ENCODE measurements around the gene ANTKMT. TPM values are rescaled to one million over a fixed set of nuclear protein-coding genes. Genes with fewer than 3 reads are reported as not detected.

ANTKMT gene
- total RNA-seq, 1 donor from 2014 or later, result 22.6 TPM

DNA sequence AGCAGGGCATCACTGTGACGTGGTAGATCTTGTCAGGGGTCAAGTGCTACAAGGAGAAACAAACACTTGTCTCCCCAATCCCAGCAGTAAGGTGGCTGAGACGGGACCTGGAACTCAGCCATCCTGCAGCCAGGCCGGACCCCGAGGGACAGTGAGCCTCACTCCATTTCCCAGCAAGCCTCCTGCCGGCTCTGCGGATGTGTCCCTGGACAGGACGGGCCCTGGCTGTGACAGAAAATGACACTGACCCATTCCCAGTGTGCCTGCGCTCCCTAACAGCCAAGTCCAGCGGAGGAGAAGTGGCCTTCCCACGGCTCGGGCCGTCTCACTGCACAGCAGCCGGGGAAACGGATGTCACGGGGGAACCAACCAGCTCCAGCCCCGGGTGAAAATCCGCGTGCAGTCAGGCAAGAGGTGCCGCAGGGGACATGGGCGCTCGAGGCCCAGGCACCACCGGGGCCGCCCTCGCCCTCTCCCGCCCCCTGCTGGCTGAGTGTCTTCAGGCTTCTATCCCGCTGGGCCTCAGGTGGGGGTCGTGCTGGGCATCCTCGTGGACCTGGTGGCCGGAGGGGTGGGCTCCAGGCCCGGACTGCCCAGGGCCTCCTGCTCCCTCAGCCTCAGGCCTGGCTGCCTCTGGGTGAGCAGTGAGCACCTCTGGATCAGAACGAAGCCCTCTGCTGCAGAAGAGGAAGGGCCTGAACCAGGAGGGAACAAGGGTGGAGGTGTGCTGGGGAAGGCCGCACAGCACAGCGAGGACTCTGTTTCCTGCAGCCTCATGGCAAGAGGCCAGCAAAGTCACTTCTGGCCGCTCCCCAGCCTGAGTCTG lies 12.6 kb downstream of the ANTKMT start:
- Histone ChIP-seq H3K9me3 (ENCODE audit: insufficient read depth, low read depth, low read length) (no peaks in the 10 kb centered on the region), H3K27me3 (ENCODE audit: insufficient read depth, low read length) (no peaks in the 10 kb centered on the region), H3K36me3 (ENCODE audit: insufficient read depth, low read length) (peaks cover 4% of the 10 kb centered on the region), H3K27ac (ENCODE audit: low read depth, low read length) (no peak overlapping the region), H3K4me1 (ENCODE audit: insufficient read depth, low read length) (peaks cover under 1% of the 10 kb centered on the region), H2AFZ (ENCODE audit: low read depth, low read length) (no peak overlapping the region), H4K20me1 (ENCODE audit: insufficient read depth, low read length) (no peaks in the 10 kb centered on the region), H3K9ac (ENCODE audit: low read length) (no peak overlapping the region), H3K4me2 (ENCODE audit: low read length) (no peak overlapping the region), H3K79me2 (ENCODE audit: insufficient read depth, low read length) (no peaks in the 10 kb centered on the region), H3K4me3 (ENCODE audit: insufficient read depth, low read depth, low read length) (no peak overlapping the region)
- FAIRE-seq, result no peak
- H3K27ac Mint-ChIP-seq (ENCODE audit: unreplicated experiment), result no peak overlapping the region
- TF ChIP-seq, protein P1, sequence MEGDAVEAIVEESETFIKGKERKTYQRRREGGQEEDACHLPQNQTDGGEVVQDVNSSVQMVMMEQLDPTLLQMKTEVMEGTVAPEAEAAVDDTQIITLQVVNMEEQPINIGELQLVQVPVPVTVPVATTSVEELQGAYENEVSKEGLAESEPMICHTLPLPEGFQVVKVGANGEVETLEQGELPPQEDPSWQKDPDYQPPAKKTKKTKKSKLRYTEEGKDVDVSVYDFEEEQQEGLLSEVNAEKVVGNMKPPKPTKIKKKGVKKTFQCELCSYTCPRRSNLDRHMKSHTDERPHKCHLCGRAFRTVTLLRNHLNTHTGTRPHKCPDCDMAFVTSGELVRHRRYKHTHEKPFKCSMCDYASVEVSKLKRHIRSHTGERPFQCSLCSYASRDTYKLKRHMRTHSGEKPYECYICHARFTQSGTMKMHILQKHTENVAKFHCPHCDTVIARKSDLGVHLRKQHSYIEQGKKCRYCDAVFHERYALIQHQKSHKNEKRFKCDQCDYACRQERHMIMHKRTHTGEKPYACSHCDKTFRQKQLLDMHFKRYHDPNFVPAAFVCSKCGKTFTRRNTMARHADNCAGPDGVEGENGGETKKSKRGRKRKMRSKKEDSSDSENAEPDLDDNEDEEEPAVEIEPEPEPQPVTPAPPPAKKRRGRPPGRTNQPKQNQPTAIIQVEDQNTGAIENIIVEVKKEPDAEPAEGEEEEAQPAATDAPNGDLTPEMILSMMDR (IDR thresholded peaks at IDR 0.05; ENCODE audit: insufficient read depth, low read depth, low read length), result no peak
- no peak overlapping the region for H3K4me3 Mint-ChIP-seq (ENCODE audit: unreplicated experiment)
- no peak for DNase-seq (ENCODE audit: low read depth)
- H3K9me3 Mint-ChIP-seq (ENCODE audit: unreplicated experiment), result no peaks in the 10 kb centered on the region
- peaks cover 15% of the 10 kb centered on the region for H3K36me3 Mint-ChIP-seq (ENCODE audit: low read depth, unreplicated experiment)
- H3K4me1 Mint-ChIP-seq (ENCODE audit: low read depth, unreplicated experiment), result no peaks in the 10 kb centered on the region
- no peaks in the 10 kb centered on the region for H3K27me3 Mint-ChIP-seq (ENCODE audit: low read depth, unreplicated experiment)

- H3K36me3 Mint-ChIP-seq (ENCODE audit: low read depth, unreplicated experiment), result peaks cover 15% of the 10 kb centered on the region
- peaks cover 1% of the 10 kb centered on the region for H3K79me2 ChIP-seq (ENCODE audit: insufficient read depth, low read length)
- TF ChIP-seq, protein P1 (IDR thresholded peaks at IDR 0.05; ENCODE audit: insufficient read depth, low read depth, low read length), result no peak
- TF ChIP-seq EZH2 (IDR thresholded peaks at IDR 0.05; ENCODE audit: insufficient read depth, low read length), result no peak
- H3K4me1 ChIP-seq (ENCODE audit: insufficient read depth, low read length), result no peaks in the 10 kb centered on the region
- H3K4me1 Mint-ChIP-seq (ENCODE audit: low read depth, unreplicated experiment), result no peaks in the 10 kb centered on the region
- no peak overlapping the region for H3K4me3 ChIP-seq (ENCODE audit: insufficient read depth, low read depth, low read length)
- no peaks in the 10 kb centered on the region for H4K20me1 ChIP-seq (ENCODE audit: insufficient read depth, low read length)
- H3K9ac ChIP-seq (ENCODE audit: low read length), result no peak overlapping the region
- no peaks in the 10 kb centered on the region for H3K9me3 ChIP-seq (ENCODE audit: insufficient read depth, low read depth, low read length)
- no peak for DNase-seq (ENCODE audit: low read depth)
- no peak overlapping the region for H2AFZ ChIP-seq (ENCODE audit: low read depth, low read length)
- H3K4me2 ChIP-seq (ENCODE audit: low read length), result no peak overlapping the region
- H3K27me3 ChIP-seq (ENCODE audit: insufficient read depth, low read length), result no peaks in the 10 kb centered on the region
- no peak overlapping the region for H3K27ac ChIP-seq (ENCODE audit: low read depth, low read length)
- H3K27me3 Mint-ChIP-seq (ENCODE audit: low read depth, unreplicated experiment), result no peaks in the 10 kb centered on the region
- H3K9me3 Mint-ChIP-seq (ENCODE audit: unreplicated experiment), result no peaks in the 10 kb centered on the region
- no peak overlapping the region for H3K27ac Mint-ChIP-seq (ENCODE audit: unreplicated experiment)
- H3K4me3 Mint-ChIP-seq (ENCODE audit: unreplicated experiment), result no peak overlapping the region
- H3K36me3 ChIP-seq (ENCODE audit: insufficient read depth, low read length), result peaks cover 6% of the 10 kb centered on the region
- FAIRE-seq, result no peak
Measured at GRCh38 chr16:734208-734980, 13.4 kb downstream of the ANTKMT start.

Data from astrocyte (in vitro differentiated cells and primary cell).